GF-D8 (cell line): ENCODE data around the gene ZFAND3.

Experiments
- DNase-seq: peaks from one replicate; lab custom pipeline; 2025; lab: John Stamatoyannopoulos, UW

Gene ZFAND3

GRCh38 chr6:37798436-37799262 is 20.9 kb upstream of the ZFAND3 start:
- DNase-seq = no peak

- DNase-seq = no peak
Measured at GRCh38 chr6:37799263-37799644, 20.3 kb upstream of the ZFAND3 start.

- no peak for DNase-seq
Measured at GRCh38 chr6:37800703-37801604, 18.6 kb upstream of the ZFAND3 start.

DNA sequence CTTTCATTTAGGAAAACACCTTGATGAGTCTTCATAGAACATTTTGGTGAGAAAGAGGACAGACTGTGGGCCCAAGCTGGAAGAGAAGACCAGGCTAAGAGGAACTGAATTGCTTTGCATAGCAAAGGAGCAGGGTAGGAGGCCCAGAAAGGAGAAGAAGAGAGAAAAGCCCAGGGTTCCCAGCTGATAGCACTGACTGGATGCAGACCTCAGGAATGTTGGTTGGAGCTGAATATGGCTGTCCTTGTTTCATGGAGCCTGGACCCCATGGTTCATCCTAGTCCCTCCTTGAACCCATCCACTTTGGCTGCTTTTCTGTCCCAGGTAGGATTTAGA is 18.0 kb upstream of the ZFAND3 start:
- no peak for DNase-seq

- DNase-seq = peak; percentile 6
Measured at GRCh38 chr6:37802810-37803209, 16.7 kb upstream of the ZFAND3 start.

DNA sequence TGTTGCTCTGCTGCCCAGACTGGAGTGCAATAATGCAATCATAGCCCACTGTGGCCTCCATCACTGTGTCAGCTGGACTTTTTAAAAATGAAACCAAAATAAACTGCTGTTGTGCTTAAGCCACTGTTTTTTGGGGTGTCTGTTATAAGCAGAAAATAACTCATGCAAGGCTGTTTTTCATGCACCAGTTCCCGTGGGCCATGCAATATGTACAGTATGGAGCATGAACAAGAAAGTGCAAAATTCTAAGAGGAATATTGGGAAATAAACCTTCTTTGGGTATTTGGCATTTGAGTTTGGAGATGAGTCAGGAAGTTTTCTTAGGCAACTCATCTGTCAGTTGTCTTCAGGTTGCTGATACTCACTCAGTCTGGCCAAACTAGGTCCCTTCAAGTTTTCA is 14.9 kb upstream of the ZFAND3 start:
- DNase-seq = no peak

DNA sequence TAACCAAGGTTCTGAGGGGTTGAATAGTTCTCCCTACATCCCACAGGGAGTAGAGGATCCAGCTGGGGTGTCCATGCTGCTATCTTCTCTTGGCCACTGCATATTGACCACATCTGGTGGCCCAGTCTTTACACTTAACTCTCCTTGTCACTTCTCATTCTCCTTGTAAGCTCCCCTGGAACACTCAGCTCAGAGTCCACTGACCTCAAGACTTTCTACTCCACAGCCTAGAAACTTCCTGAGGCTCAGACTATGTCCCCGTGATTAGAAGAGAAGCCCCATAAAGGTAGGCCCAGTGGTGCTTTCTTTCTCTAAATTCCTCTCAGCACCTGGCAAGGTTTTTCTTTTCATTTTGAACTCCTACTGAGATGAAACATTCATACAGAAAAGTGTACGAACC is 13.3 kb upstream of the ZFAND3 start:
- no peak for DNase-seq

DNA sequence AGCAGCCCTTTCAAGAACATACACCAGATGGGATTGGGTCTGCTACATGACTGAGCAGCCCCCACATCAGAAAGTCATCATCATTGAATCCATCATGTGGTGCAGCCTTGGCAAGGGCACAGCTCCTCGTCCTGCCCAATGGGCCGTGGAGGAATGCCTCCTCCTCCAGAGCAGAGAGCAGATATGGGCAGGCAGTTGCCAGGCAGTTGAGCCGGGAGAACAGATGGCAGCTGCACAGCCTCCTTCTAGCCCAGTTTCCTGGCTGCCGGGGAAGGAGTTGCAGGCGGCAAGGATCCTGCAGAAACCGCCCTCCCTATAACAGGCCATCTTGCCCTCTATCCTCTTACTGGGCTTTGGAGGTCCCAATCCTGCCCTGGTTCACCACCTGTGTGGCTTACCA is 11.9 kb upstream of the ZFAND3 start:
- DNase-seq = no peak

DNA sequence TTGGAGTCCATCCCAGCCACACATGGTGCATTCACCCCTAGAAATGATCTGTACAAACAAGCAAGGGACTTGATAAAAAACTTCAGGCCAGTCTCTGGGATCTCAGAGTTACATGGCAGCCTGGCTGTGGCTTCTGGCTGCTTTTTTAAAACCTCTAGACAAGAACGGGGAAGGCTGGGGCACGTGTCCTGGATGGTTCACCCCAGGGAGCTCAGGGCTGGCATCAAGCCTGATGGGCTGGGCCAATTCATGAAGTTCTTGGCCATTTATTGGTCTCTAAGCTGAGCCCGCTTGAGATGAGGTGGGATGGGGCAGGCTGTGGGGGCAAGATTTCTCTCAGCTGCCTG is 10.4 kb upstream of the ZFAND3 start:
- DNase-seq = no peak

DNA sequence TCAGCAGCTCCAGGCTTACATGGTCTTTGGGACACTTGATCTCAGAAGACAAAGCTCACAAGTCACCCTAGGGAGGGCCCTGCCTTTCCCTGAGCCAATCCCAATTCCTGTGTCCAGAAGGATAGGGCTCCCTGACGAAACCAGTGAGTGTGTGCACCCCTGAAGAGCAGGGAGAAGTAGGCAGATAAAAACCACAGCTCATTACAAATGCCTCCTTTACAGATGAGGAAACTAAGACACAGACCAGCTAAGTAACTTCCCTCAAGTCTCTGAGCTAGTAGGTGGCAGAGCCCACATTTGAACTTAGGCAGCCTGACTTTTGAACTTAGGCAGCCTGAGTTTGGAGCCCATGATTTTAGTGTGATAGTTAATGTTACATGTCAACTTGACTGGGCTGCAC is 6.7 kb upstream of the ZFAND3 start:
- no peak for DNase-seq

DNA sequence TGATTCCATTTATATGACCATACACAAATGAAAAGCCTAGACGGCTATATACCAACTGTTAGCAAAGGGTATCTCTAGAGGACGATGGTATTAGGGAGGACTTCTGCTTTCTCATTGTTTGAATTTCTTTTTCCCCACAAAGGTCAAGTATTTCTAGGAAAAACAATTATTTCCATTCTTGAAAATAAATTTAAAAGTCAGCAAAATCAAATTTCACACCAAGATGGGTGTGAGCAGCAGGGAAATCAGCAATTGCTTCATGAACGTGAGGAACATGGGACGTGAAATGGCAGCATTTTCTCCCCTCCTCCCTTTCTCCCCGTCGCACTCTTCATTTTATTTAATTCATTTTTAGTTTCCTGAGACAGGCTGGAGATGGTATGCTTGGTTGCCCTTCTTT is 5.2 kb upstream of the ZFAND3 start:
- DNase-seq = no peak

DNA sequence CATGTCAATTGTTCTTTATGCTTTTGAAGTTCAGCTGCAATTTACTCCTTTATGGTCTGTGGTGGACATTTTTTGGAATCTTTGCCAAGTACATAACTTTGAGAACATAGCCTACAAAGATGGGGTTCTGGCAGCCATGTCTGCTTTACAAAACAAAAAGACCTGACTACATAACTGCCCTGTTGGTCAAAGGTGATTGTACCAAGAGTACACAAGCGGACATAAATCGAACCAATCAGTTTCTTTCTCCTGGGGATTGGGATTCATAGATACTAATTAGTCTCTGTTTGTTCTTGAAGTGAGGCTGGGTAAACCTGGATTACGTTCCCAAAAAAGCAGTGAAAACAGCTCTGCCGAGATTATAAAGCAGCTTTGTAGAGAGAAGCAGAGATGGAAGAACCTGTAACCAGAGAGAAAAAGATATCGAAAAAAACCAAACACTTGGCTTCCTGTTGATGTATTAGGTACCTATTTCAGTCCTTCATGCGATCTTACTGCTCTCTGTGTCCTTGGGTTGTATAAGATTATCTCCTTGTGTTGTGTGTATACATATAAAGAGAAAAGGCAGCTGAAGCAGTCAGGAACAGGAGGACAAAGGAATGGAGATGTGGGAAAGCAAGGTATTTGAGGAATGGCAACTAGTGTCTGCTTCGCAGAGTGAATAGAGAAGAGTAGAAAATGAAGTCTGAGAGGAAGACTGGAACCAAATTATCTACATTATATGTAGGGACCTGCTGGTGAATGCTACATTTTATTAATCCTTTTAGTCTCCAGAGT is 2.7 kb upstream of the ZFAND3 start:
- no peak for DNase-seq

GRCh38 chr6:37818536-37819176 is 871 bp upstream of the ZFAND3 start:
- DNase-seq = peak; percentile 90

DNA sequence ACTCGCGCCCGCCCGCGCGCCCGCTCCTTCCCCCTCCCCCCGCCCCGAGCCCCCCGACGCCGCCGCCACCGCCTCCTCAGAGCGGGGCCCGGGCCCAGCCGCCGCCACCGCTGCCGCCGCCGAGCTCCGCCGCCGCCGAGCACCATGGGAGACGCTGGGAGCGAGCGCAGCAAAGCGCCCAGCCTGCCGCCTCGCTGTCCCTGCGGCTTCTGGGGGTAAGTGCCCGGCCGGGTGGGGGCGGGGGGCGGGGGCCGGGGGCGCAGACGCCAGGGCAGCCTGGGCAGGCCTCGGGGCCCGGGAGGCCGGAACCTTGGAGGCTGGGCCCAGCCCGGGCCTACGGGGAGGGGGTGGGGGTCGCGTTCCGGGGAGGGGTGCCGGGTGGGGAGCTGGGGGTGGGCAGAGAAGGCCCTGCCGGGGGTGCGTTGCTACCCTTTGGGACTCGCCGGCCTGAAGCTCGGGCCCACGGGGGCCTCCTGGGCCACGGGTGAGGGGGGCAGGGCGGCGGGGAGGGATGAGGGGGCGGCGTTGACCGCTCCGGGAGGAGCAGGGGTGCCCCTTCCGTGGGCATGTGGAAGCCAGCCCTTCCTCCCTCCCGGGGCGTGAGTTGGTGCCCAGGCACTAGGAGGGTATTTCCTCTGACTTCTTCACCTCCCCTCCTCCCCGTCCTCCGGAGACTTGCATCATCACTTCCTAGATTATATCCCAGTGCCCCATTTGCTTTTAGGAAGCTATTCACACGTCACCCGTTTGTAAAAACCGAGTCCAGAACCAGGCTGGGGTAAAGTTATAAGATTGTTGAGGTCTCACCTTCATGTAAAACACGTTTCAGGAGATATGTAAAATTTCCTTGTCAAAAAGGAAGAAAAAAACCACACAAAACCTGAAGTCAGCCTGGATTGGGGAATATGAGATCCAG is 533 bp downstream of the ZFAND3 start:
- DNase-seq = peak; percentile 78

DNA sequence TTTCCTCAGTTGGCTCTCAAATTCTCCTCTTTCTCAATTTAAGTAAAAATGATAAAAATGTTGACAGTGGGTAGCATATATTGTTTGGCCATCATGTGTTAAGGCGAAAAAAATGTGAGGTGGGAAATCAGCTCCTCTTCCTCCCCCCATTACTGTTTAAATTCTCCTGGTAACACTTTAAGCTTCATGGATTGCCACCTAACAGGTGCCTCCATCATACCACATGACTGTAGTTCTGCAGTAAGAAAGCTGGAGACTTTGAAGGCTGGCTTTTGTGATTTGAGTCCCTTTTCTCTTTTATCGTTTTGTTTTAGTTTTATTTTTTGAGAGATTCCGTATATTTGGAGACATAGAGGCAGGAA is 1.2 kb downstream of the ZFAND3 start:
- no peak for DNase-seq

- no peak for DNase-seq
Measured at GRCh38 chr6:37821446-37821845, 1.9 kb downstream of the ZFAND3 start.

- no peak for DNase-seq
Measured at GRCh38 chr6:37822851-37823682, 3.5 kb downstream of the ZFAND3 start.

DNA sequence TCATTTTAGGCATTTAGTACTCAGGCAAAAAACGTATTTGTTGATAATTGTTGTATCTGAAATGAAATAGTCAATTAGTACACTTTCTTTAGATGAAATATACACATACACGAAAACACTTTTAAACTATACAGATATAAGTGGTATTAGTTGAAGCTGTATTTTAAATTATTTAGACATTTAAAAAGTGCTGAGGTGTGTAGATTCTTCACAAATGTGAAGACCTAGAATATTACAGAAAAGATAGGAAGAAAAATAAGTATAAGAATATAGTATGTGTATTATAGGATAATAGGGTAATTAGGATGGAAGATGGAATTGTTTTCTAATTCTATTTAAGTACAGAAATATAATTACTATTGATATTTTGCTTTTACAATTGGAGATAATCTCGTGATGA is 4.6 kb downstream of the ZFAND3 start:
- no peak for DNase-seq

DNA sequence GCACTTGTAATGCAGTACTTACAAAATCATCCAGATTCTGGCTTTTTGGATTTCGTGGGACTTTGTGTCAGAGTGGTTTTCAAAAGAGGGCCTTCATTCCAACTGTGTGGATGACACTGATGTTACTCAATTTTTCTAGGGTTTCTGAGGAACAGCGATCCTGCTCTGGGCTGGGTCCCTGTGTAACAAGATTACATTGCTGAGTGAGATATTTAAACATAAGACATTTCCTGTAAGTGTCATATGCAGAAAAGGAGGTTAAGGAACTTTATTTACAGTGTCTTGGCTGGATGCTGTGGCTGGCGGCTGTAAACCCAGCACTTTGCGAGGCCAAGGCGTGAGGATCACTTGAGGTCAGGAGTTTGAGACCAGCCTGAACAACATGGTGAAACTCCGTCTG is 6.7 kb downstream of the ZFAND3 start:
- DNase-seq = no peak

GRCh38 chr6:37826993-37827392 is 7.5 kb downstream of the ZFAND3 start:
- no peak for DNase-seq
